HEK293T (cell line): ENCODE data around the gene IL12RB2.

Experiments
- FOXK2 ChIP-seq: fragments of 450-650 bp; IDR thresholded peaks from 2 replicates; pipeline ENCODE4 v1.6.1; 2016; ENCODE audit warnings: mild to moderate bottlenecking
- FOXM1 ChIP-seq: fragments of 450-650 bp; IDR thresholded peaks from 2 replicates; pipeline ENCODE4 v1.6.1; 2017; ENCODE audit warnings: mild to moderate bottlenecking, borderline replicate concordance
- HDGF ChIP-seq: fragments of 450-650 bp; IDR thresholded peaks from 2 replicates; pipeline ENCODE4 v1.6.1; 2017; ENCODE audit warnings: antibody characterized with exemption, borderline replicate concordance
- LEF1 ChIP-seq: fragments of 450-650 bp; IDR thresholded peaks from 2 replicates; pipeline ENCODE4 v1.6.1; 2017; ENCODE audit warnings: mild to moderate bottlenecking, borderline replicate concordance
- SUZ12 ChIP-seq: fragments of 450-650 bp; IDR thresholded peaks from 2 replicates; pipeline ENCODE4 v1.6.1; 2016; ENCODE audit warnings: mild to moderate bottlenecking
- TARDBP ChIP-seq: fragments of 450-650 bp; IDR thresholded peaks from 2 replicates; pipeline ENCODE4 v1.6.1; 2016
- ZNF384 ChIP-seq: fragments of 450-650 bp; IDR thresholded peaks from 2 replicates; pipeline ENCODE4 v1.6.1; 2016

- peak; percentile 95; the same call in 1 of the 2 replicates for TF ChIP-seq HDGF
- TF ChIP-seq ZNF384, result no peak
- TF ChIP-seq LEF1, result no peak
- no peak for TF ChIP-seq TARDBP
- no peak for TF ChIP-seq FOXK2
- TF ChIP-seq FOXM1, result no peak
- no peak for TF ChIP-seq SUZ12
These were observed 122.9 kb downstream of the IL12RB2 start, which contains the start of gene SERBP1 for GRCh38 chr1:67430358-67431155.
